Fibroblast of mammary gland (primary cell): ENCODE measurements around the gene HPCAL1.

Experiments
- DNase-seq: peaks from one replicate; pipeline ENCODE4 v3.0.0-alpha.2; 2010; ENCODE audit warnings: low read depth
- H3K4me3 ChIP-seq: 2 replicates; pipeline ENCODE4 v1.5.1; 2011; ENCODE audit warnings: low read depth, mild to moderate bottlenecking, low read length, moderate library complexity; ENCODE audit not compliant: control insufficient read depth
- CTCF ChIP-seq: conservative IDR thresholded peaks from 2 replicates; pipeline ENCODE4 v1.5.1; 2011; ENCODE audit warnings: low read depth, low read length, inconsistent platforms; ENCODE audit not compliant: control insufficient read depth, insufficient read depth

Gene HPCAL1

GRCh38 chr2:10476723-10477442, 174.2 kb downstream of the HPCAL1 start:
- TF ChIP-seq CTCF, result no peak
- no peak overlapping the region for H3K4me3 ChIP-seq
- no peak for DNase-seq
